SK-N-SH (cell line): ENCODE results near the gene POM121L12. TPM values are rescaled to one million over a fixed set of nuclear protein-coding genes. Genes with fewer than 3 reads are reported as not detected.

Experiments
- CTCF ChIA-PET: fragments of 300-600, 350-600 bp; formaldehyde crosslinking; extraction: SDS; loops from one replicate; lab custom pipeline; 2021; lab: Yijun Ruan, JAX
- POLR2A ChIA-PET: fragments of 350-600 bp; sonication (Branson Sonifier 250); formaldehyde crosslinking; extraction: SDS; loops from one replicate; lab custom pipeline; 2020; ENCODE audit warnings: antibody characterized with exemption, inconsistent platforms; lab: Yijun Ruan, JAX
- DNase-seq: peaks from one replicate; pipeline ENCODE4 v3.0.0; 2012
- H2AFZ ChIP-seq: fragments of 200-600 bp; sonication (generic); 2 replicates; pipeline ENCODE4 v1.8.1; 2016; ENCODE audit warnings: antibody characterized with exemption, mild to moderate bottlenecking, low read depth
- H3F3A ChIP-seq: fragments of 200-600 bp; sonication (generic); replicated peaks from 2 replicates; pipeline ENCODE3; 2016; ENCODE audit warnings: antibody characterized with exemption, mild to moderate bottlenecking; ENCODE audit not compliant: insufficient read depth
- H3K27ac ChIP-seq, 2 experiments: fragments of 200-500 bp in 1 of 2; fragments of 200-600 bp in 1 of 2; sonication (Bioruptor generic) in 1 of 2; sonication (generic), shearing (Covaris generic) in 1 of 2; 2 replicates each; pipeline versions ENCODE4 v1.5.1 to v1.6.1; 2014 to 2016; ENCODE audit warnings: low read depth in 2 of 2, inconsistent platforms in 1 of 2, low read length in 1 of 2, mild to moderate bottlenecking in 1 of 2, mixed read lengths in 1 of 2
- H3K27me3 ChIP-seq: fragments of 200-600 bp; sonication (generic), shearing (Covaris generic); 2 replicates; pipeline ENCODE4 v1.6.1; 2016; ENCODE audit warnings: mixed run types; ENCODE audit not compliant: insufficient read depth
- H3K36me3 ChIP-seq, 2 experiments: fragments of 200-500 bp in 1 of 2; fragments of 200-600 bp in 1 of 2; sonication (Bioruptor generic) in 1 of 2; sonication (generic) in 1 of 2; replicated peaks in 1 of 2; 2 replicates each; pipeline versions ENCODE3 to v1.5.1; 2014 to 2016; ENCODE audit warnings: low read length in 1 of 2, mild to moderate bottlenecking in 1 of 2; ENCODE audit not compliant: insufficient read depth in 2 of 2, control insufficient read depth in 1 of 2
- H3K4me1 ChIP-seq, 2 experiments: fragments of 200-500 bp in 1 of 2; fragments of 200-600 bp in 1 of 2; sonication (Bioruptor generic) in 1 of 2; sonication (generic), shearing (Covaris generic) in 1 of 2; 2 replicates each; pipeline versions ENCODE4 v1.5.1 to v1.6.1; 2014 to 2016; ENCODE audit warnings: low read depth in 1 of 2, low read length in 1 of 2, mixed run types in 1 of 2; ENCODE audit not compliant: insufficient read depth in 2 of 2, control insufficient read depth in 1 of 2
- H3K4me2 ChIP-seq: fragments of 200-600 bp; sonication (generic), shearing (Covaris generic); 2 replicates; pipeline ENCODE4 v1.6.1; 2017; ENCODE audit warnings: mixed run types
- H3K4me3 ChIP-seq, 2 experiments: fragments of 200-500 bp in 1 of 2; fragments of 200-600 bp in 1 of 2; sonication (Bioruptor generic) in 1 of 2; sonication (generic), shearing (Covaris generic) in 1 of 2; 2 replicates each; pipeline versions ENCODE4 v1.5.1 to v1.8.1; 2014 to 2016; ENCODE audit warnings: low read depth in 2 of 2, inconsistent platforms in 1 of 2, low read length in 1 of 2, mild to moderate bottlenecking in 1 of 2, mixed read lengths in 1 of 2, moderate library complexity in 1 of 2
- H3K79me2 ChIP-seq: fragments of 200-600 bp; sonication (generic); 2 replicates; pipeline ENCODE4 v1.8.1; 2017; ENCODE audit warnings: mild to moderate bottlenecking; ENCODE audit not compliant: insufficient read depth
- H3K9ac ChIP-seq: fragments of 200-600 bp; sonication (generic); 2 replicates; pipeline ENCODE4 v1.6.1; 2017; ENCODE audit warnings: mixed run types
- H3K9me2 ChIP-seq: fragments of 200-600 bp; sonication (generic); 2 replicates; pipeline ENCODE4 v1.6.1; 2017; ENCODE audit warnings: mixed run types
- H3K9me3 ChIP-seq: fragments of 200-600 bp; sonication (generic); 2 replicates; pipeline ENCODE4 v1.6.1; 2017; ENCODE audit warnings: mixed run types, mild to moderate bottlenecking, moderate library complexity
- H4K20me1 ChIP-seq: fragments of 200-600 bp; sonication (generic); 2 replicates; pipeline ENCODE4 v1.6.1; 2017; ENCODE audit warnings: mild to moderate bottlenecking, mixed run types; ENCODE audit not compliant: insufficient read depth
- CHD2 ChIP-seq: fragments of 150-350 bp; IDR thresholded peaks from 2 replicates; pipeline ENCODE4 v1.6.1; 2018; ENCODE audit warnings: low read length; ENCODE audit not compliant: partially characterized antibody
- ELF1 ChIP-seq: IDR thresholded peaks from 2 replicates; pipeline ENCODE4 v1.4.0; 2012
- EP300 ChIP-seq, 2 experiments: IDR thresholded peaks; 2 replicates each; pipeline versions ENCODE4 v1.4.0 to v1.6.1; 2012; ENCODE audit warnings: borderline replicate concordance in 1 of 2, low read depth in 1 of 2, low read length in 1 of 2
- EZH2phosphoT487 ChIP-seq: fragments of 200-600 bp; sonication (generic); IDR thresholded peaks from 2 replicates; pipeline ENCODE4 v1.6.1; 2017; ENCODE audit warnings: low read depth, mixed run types, mild to moderate bottlenecking, antibody characterized with exemption, moderate library complexity, borderline replicate concordance
- FOXJ3 ChIP-seq: sonication (generic); formaldehyde crosslinking; IDR thresholded peaks from 2 replicates; pipeline ENCODE4 v1.5.1; 2020; ENCODE audit warnings: mild to moderate bottlenecking, missing genetic modification reagents
- JUND ChIP-seq: IDR thresholded peaks from 2 replicates; pipeline ENCODE4 v1.4.0; 2012
- NFIC ChIP-seq: IDR thresholded peaks from 2 replicates; pipeline ENCODE4 v1.4.0; 2012; ENCODE audit warnings: borderline replicate concordance
- RFX5 ChIP-seq: IDR thresholded peaks from 2 replicates; pipeline ENCODE4 v1.6.1; 2012; ENCODE audit warnings: mild to moderate bottlenecking, improper control_type of control experiment, low read length
- USF1 ChIP-seq: IDR thresholded peaks from 2 replicates; pipeline ENCODE4 v1.4.0; 2012; ENCODE audit warnings: low read depth, borderline replicate concordance
- WGBS: methylation state at CpG from one replicate; pipeline ENCODE4 v1.1.6; 2017; ENCODE audit warnings: low lambda C conversion rate; 5-methylcytosine and 5-hydroxymethylcytosine counted together
- polyA plus RNA-seq, 3 experiments: library from polyadenylated mRNA; depleted of rRNA; stranded (reverse); fragments of >200 nt; gene quantifications; 2 replicates each; pipeline ENCODE4 v1.2.3, GENCODE V29; 2012
- TF ChIP-seq, protein P1 (sequence below): fragments of 150-350 bp; IDR thresholded peaks from 2 replicates; pipeline ENCODE4 v1.6.1; 2017; ENCODE audit warnings: antibody characterized with exemption, low read length, low read depth, borderline replicate concordance

The POM121L12 gene
- polyA plus RNA-seq, 1 of the 3 experiments (the other 2 are of a cell fraction): not detected

DNA sequence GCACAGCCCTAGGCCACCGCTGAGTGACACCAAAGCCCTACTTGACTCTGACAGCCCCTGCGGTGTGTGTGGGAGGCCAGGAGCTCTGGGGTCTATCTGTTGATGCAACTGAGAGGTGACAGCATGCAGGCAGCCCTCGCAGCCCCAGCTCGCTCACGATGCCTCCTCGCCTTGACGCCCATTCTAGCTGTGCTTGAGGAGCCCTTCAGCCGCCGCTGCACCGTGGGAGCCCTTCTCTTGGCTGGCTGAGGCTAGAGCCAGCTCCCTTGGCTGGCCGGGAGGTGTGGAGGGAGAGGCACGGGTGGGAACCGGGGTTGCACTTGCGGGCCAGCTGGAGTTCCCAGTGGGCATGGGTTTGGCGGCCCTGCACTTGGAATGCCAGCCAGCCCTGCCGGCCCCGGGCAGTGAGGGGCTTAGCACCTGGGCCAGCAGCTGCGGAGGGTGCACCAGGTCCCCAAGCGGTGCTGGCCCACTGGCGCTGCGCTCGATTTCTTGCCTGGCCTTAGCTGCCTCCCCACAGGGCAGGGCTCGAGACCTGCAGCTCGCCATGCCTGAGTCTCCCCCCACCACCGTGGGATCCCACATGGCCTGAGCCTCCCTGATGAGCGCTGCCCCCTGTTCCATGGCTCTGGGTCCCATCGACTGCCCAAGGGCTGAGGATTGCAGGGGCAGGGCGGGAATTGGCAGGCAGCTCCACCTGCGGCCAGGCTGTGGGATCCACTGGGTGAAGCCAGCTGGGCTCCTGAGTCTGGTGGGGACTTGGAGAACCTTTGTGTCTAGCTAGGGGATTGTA is 31.6 kb upstream of the POM121L12 start:
- Histone ChIP-seq H2AFZ (no peak overlapping the region), H3K9me2 (peaks cover 4% of the 10 kb centered on the region; the same call in 1 of the 2 replicates), H3K4me3 (no peak overlapping the region), H3K9me3 (no peaks in the 10 kb centered on the region; the same call in 1 of the 2 replicates), H3K36me3 (no peaks in the 10 kb centered on the region), H3K4me1 (peaks cover 0 to 2% of the 10 kb centered on the region in 2 experiments; a peak in 1 of 4 replicates), H3K27ac (no peak overlapping the region), H3K79me2 (no peaks in the 10 kb centered on the region), H3K9ac (no peak overlapping the region), H4K20me1 (no peaks in the 10 kb centered on the region), H3K4me2 (no peak overlapping the region), H3K27me3 (no peaks in the 10 kb centered on the region), H3F3A (no peaks in the 10 kb centered on the region)
- TF ChIP-seq EZH2phosphoT487 (no peak), JUND (no peak)
- TF ChIP-seq, protein P1, sequence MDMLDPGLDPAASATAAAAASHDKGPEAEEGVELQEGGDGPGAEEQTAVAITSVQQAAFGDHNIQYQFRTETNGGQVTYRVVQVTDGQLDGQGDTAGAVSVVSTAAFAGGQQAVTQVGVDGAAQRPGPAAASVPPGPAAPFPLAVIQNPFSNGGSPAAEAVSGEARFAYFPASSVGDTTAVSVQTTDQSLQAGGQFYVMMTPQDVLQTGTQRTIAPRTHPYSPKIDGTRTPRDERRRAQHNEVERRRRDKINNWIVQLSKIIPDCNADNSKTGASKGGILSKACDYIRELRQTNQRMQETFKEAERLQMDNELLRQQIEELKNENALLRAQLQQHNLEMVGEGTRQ: no peak
- 39% methylated on average over 11 of the region's 29 CpGs for WGBS
- ChIA-PET POLR2A (no interaction called here), CTCF (no interaction called here)
- DNase-seq: no peak

GRCh38 chr7:53013925-53014324 is 21.5 kb upstream of the POM121L12 start:
- WGBS: 41% methylated on average over 2 of the region's 2 CpGs
- Histone ChIP-seq H4K20me1 (no peaks in the 10 kb centered on the region), H3K4me2 (no peak overlapping the region), H3F3A (no peaks in the 10 kb centered on the region), H3K9ac (no peak overlapping the region), H3K27me3 (no peaks in the 10 kb centered on the region), H3K36me3 (no peaks in the 10 kb centered on the region), H3K4me1 (no peaks in the 10 kb centered on the region), H3K9me3 (no peaks in the 10 kb centered on the region)
- ChIA-PET POLR2A (no interaction called here), CTCF (no interaction called here)
- no peak for DNase-seq
- TF ChIP-seq JUND (no peak), ELF1 (no peak), FOXJ3 (no peak), CHD2 (no peak), NFIC (no peak), EP300 (IDR thresholded peaks at IDR 0.05; ENCODE audit: borderline replicate concordance in 1 of 2, low read depth in 1 of 2, low read length in 1 of 2) (no peak), USF1 (no peak), RFX5 (no peak)
- TF ChIP-seq, all 33 proteins: peak for 0
- Histone ChIP-seq H3K79me2 (no peaks in the 10 kb centered on the region), H3K4me3 (no peak overlapping the region), H3K9me2 (no peaks in the 10 kb centered on the region), H3K27ac (no peak overlapping the region), H2AFZ (no peak overlapping the region)
